GM12873 (cell line): ENCODE data around the gene RBM38.

Experiments
- CTCF ChIP-seq: IDR thresholded peaks from 2 replicates; pipeline ENCODE4 v1.5.1; 2012; ENCODE audit warnings: low read depth, mild to moderate bottlenecking, moderate library complexity, low read length, control low read depth; ENCODE audit not compliant: insufficient read depth; ENCODE audit errors: missing control alignments

RBM38 gene

GRCh38 chr20:57395111-57395966, 4.1 kb downstream of the RBM38 start:
- no peak for TF ChIP-seq CTCF

- TF ChIP-seq CTCF, result no peak
These were observed 5.2 kb downstream of the RBM38 start for GRCh38 chr20:57396212-57396983.

GRCh38 chr20:57396984-57397692, 5.9 kb downstream of the RBM38 start:
- no peak for TF ChIP-seq CTCF

GRCh38 chr20:57397693-57398108, 6.5 kb downstream of the RBM38 start:
- TF ChIP-seq CTCF, result no peak

- TF ChIP-seq CTCF, result peak; percentile 3
These were observed 7.1 kb downstream of the RBM38 start for GRCh38 chr20:57398231-57398821.

GRCh38 chr20:57398901-57399535, 7.8 kb downstream of the RBM38 start:
- TF ChIP-seq CTCF, result no peak
